ENCODE data around the gene CCSER2.

DNA sequence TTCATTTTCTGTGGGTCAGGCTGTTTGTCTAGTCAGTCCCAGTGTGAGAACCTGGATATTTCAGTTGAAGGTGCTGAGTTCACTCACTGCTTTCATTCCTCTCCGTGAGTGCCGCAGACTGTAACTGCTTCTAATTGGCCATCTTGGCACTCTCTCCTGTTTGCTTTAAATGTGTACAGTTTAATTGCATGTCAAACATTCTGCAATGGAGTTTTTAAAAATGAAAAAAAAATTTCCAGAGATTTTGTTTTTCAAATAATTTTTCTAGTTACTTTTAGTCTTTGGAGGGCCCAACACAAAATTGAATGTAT lies 87.8 kb downstream of the CCSER2 start:
- TF ChIP-seq, protein P1, sequence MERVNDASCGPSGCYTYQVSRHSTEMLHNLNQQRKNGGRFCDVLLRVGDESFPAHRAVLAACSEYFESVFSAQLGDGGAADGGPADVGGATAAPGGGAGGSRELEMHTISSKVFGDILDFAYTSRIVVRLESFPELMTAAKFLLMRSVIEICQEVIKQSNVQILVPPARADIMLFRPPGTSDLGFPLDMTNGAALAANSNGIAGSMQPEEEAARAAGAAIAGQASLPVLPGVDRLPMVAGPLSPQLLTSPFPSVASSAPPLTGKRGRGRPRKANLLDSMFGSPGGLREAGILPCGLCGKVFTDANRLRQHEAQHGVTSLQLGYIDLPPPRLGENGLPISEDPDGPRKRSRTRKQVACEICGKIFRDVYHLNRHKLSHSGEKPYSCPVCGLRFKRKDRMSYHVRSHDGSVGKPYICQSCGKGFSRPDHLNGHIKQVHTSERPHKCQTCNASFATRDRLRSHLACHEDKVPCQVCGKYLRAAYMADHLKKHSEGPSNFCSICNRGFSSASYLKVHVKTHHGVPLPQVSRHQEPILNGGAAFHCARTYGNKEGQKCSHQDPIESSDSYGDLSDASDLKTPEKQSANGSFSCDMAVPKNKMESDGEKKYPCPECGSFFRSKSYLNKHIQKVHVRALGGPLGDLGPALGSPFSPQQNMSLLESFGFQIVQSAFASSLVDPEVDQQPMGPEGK (CRISPR knock-in tag; IDR thresholded peaks at IDR 0.05; ENCODE audit: borderline replicate concordance), result no peak
- TF ChIP-seq, protein P2, sequence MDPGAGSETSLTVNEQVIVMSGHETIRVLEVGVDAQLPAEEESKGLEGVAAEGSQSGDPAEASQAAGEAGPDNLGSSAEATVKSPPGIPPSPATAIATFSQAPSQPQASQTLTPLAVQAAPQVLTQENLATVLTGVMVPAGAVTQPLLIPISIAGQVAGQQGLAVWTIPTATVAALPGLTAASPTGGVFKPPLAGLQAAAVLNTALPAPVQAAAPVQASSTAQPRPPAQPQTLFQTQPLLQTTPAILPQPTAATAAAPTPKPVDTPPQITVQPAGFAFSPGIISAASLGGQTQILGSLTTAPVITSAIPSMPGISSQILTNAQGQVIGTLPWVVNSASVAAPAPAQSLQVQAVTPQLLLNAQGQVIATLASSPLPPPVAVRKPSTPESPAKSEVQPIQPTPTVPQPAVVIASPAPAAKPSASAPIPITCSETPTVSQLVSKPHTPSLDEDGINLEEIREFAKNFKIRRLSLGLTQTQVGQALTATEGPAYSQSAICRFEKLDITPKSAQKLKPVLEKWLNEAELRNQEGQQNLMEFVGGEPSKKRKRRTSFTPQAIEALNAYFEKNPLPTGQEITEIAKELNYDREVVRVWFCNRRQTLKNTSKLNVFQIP (CRISPR knock-in tag; IDR thresholded peaks at IDR 0.05; ENCODE audit: borderline replicate concordance, low read depth), result no peak
- TF ChIP-seq, protein P3, sequence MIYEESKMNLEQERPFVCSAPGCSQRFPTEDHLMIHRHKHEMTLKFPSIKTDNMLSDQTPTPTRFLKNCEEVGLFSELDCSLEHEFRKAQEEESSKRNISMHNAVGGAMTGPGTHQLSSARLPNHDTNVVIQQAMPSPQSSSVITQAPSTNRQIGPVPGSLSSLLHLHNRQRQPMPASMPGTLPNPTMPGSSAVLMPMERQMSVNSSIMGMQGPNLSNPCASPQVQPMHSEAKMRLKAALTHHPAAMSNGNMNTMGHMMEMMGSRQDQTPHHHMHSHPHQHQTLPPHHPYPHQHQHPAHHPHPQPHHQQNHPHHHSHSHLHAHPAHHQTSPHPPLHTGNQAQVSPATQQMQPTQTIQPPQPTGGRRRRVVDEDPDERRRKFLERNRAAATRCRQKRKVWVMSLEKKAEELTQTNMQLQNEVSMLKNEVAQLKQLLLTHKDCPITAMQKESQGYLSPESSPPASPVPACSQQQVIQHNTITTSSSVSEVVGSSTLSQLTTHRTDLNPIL (CRISPR knock-in tag; IDR thresholded peaks at IDR 0.05; ENCODE audit: low read depth), result no peak
- TF ChIP-seq ZNF70 (CRISPR knock-in tag; IDR thresholded peaks at IDR 0.05) (no peak), ZFP30 (CRISPR knock-in tag; IDR thresholded peaks at IDR 0.05) (no peak), ZNF565 (CRISPR knock-in tag; conservative IDR thresholded peaks at IDR 0.05; ENCODE audit: low read depth) (no peak), ARNTL (CRISPR knock-in tag; IDR thresholded peaks at IDR 0.05; ENCODE audit: borderline replicate concordance, low read depth) (no peak), TCF4 (CRISPR knock-in tag; IDR thresholded peaks at IDR 0.05; ENCODE audit: borderline replicate concordance) (no peak), SNAI2 (CRISPR knock-in tag; IDR thresholded peaks at IDR 0.05) (no peak), PPARA (CRISPR knock-in tag; IDR thresholded peaks at IDR 0.05; ENCODE audit: borderline replicate concordance) (no peak)

Data from SK-N-SH treated with all-trans-retinoic acid at 6 μM for 48 hours (cell line).